ENCODE data around the gene CLSTN2.
A peak's percentile ranks its signal among the peaks of the same experiment; 100 is the strongest.

The CLSTN2 gene

GRCh38 chr3:140153736-140154135 lies 218.8 kb downstream of the CLSTN2 start:
- DNase-seq = no peak

- DNase-seq = no peak
Observed at GRCh38 chr3:140157161-140157560, 222.2 kb downstream of the CLSTN2 start.

GRCh38 chr3:140159646-140160045 lies 224.7 kb downstream of the CLSTN2 start:
- no peak for DNase-seq

- peak; percentile 5 for DNase-seq
Observed at GRCh38 chr3:140160553-140160952, 225.6 kb downstream of the CLSTN2 start.

GRCh38 chr3:140162551-140162950 lies 227.6 kb downstream of the CLSTN2 start:
- DNase-seq = no peak

- DNase-seq = no peak
Observed at GRCh38 chr3:140163159-140163763, 228.3 kb downstream of the CLSTN2 start.

- no peak for DNase-seq
Observed at GRCh38 chr3:140164156-140164555, 229.2 kb downstream of the CLSTN2 start.

- DNase-seq = no peak
Observed at GRCh38 chr3:140164922-140165590, 230.1 kb downstream of the CLSTN2 start.

GRCh38 chr3:140165781-140166180 lies 230.8 kb downstream of the CLSTN2 start:
- DNase-seq = no peak

DNA sequence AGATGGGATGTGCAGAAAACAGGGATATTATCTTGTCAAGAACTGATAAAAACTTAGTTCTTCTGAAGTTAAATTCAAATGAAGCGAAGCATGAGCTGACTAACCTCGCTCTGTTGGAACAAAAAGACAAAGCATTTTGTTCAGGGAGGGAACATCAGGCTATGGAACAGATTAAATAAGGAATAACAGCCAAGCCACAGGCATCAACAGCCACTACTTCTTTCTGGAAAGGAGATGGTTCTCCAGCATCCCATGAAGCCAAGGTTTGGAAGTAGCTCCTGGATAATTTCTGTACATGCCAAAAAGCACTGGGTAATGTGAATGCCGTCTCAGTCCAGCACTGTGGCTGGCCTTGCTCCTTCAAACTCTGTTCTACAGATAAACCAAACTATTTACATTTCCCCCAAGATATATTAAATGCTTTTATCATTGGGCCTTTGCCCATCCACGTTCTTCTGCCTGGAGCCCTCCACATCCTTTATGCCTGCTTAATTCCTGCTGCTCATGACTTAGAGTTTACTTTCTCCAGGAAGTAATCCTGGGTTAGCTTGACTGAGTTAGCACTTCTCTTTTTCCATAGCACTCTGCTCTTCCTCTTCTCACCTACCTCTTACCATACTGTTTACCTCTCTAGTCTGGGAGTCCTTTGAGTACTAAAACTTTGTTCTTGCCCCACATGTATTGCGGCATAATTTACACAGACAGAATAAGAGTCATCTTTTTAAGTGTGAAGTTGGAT lies 232.0 kb downstream of the CLSTN2 start:
- DNase-seq = no peak

DNA sequence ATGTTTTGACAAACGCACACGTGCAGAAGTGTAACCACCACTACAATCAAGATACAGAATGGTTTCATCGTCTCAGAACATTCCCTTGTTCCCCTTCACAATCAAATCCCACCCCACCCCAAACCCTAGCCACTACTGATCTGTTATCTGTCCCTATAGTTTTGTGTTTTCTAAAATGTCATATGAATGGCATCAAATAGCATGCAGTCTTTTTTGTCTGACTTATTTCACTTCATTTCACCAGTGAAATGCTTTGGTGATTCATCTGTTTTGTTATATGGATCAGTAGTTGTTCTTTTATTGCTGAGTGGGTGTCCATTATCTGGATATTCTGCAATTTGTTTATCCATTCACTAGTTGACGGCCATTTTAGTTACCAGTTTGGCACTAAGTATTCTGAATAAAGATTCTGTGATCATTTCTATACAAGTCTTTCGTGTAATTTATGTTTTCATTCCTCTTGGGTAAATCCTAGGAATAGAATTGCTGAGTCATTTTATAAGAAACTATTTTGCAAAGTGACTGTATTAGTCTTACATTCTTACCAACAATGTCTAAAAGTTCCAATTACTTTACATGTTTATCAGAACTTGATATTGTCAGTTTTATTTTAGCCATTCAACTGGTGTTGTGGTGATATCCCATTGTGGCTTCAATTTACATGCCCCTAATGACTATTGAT lies 232.8 kb downstream of the CLSTN2 start:
- DNase-seq = no peak

- peak; percentile 38 for DNase-seq
Observed at GRCh38 chr3:140170612-140171011, 235.6 kb downstream of the CLSTN2 start.

- no peak for DNase-seq
Observed at GRCh38 chr3:140176526-140176925, 241.5 kb downstream of the CLSTN2 start.

- DNase-seq = no peak
Observed at GRCh38 chr3:140177943-140178342, 243.0 kb downstream of the CLSTN2 start.

DNA sequence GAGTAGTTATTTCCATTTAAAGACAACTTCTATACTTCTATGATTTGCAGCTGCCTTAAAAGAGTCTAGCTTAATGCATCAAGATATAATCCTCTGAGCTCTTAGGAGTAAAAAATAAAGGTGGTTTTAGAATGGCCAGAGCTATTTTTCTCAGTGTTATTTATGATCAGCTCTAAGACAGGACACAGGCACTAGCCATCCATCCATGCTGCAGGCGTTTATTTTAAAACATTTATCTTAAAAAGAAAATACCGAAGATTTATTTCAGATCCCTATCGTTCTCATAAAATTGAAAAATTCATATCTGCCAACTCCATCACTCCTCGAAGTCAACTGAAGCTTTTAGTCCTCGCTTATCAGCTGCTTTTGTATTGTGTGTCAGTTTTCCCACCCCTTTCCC lies 243.5 kb downstream of the CLSTN2 start:
- no peak for DNase-seq

DNA sequence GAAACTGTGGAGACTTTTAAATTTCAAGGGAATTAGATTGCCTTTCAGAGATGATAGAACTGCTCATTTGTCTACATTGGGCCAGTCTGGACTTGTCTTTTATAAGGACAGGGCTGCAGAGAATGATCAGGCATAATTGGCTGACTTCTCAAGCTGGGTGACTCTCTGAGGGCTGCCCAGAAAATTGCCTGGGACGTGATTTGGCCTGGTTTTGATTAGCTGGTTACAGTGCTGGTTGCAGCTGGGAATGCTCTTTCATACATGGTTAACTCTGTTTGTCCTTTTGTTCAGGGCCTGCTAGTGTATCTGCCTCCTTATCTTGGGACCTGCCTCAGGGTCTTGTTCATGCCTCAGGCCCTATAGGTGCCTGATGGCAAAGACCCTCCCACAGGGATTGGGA lies 245.6 kb downstream of the CLSTN2 start:
- no peak for DNase-seq

GRCh38 chr3:140185375-140185774 lies 250.4 kb downstream of the CLSTN2 start:
- no peak for DNase-seq

DNA sequence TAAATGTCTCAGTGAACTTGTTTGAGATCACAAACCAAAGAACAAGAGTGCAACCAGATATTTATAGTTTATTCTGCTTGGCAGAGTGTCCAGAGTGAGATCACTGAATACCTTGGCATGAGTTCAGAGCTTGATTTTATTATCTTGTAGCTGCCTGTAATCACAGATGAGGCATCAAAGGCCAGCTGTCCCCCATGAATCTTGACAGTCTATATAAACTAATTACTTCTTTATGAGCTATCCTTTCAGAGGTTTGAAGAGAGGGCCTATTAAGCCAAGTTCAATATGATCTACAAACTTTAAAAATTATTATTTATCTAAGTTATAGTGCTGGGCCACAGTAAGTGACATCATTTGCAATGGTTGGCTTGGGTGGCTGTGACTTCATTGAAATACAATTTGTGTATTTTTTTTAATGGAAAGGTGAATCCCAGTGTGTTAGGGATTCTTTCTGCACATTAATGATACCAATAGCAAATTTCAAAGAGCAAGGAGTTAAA lies 251.5 kb downstream of the CLSTN2 start:
- peak; percentile 95 for DNase-seq

- DNase-seq = peak; percentile 54
Observed at GRCh38 chr3:140187028-140187427, 252.0 kb downstream of the CLSTN2 start.

DNA sequence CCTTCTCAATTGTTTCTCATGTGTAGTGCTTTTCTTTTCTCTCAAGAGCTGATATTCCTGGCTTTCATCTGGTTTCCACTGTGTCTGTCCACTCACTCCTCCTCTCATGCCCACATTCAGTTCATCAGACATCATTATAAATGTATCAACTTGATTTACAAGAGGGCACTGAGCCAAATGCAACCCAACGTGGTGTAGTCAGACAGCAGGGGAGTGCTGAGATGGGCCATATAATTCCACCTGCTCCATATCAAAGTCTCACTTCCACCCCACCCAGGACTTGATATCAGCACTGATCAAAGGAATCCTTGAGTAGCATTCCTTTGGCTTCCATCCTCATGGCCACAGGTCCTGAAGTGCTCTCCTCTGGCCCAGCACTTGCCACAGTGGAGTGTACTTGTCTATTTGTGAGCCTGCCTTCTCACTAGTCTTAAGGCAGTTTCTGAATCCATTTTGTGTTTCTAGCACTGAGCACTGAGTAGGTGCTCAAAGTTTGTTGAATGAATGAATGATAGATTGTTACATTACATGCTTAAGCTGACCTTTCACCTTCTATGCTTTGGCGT lies 252.8 kb downstream of the CLSTN2 start:
- peak; percentile 31 for DNase-seq

GRCh38 chr3:140188285-140188684 lies 253.3 kb downstream of the CLSTN2 start:
- DNase-seq = peak; percentile 62

GRCh38 chr3:140189267-140189666 lies 254.3 kb downstream of the CLSTN2 start:
- DNase-seq = no peak

DNA sequence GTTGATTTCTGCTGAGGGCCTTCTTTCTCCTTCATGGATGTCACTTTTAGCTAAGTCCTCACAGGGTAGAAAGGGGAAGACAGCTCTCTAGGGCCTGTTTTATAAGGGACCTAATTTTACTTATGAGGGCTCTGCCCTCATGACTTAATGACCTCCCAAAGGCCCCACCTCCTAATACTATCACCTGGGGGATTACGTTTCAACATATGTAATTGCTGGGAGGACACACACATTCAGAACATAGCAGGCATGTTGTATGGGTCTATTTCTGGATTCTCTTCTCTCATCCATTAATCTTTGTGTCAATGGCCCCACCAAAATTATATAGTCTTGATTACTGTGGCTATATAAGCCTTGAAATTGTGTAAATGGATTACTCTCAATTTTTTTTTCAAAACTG lies 255.0 kb downstream of the CLSTN2 start:
- DNase-seq = no peak
